Endothelial cell of umbilical vein (primary cell): ENCODE data around the gene PDZD4. TPM values are rescaled to one million over a fixed set of nuclear protein-coding genes. Genes with fewer than 3 reads are reported as not detected.

Experiments
- BruUV-seq: library from RNA; stranded (reverse); fragments of 400-500 nt; replicated peaks from 2 replicates; lab custom pipeline; 2021; lab: Mats Ljungman, UMichigan
- CTCF ChIA-PET: fragments of 300-600, 350-600 bp; sonication (Branson Sonifier 250); formaldehyde crosslinking; loops from one replicate; lab custom pipeline; 2021; ENCODE audit warnings: antibody characterized with exemption, inconsistent platforms; lab: Charles Lee
- POLR2A ChIA-PET: fragments of 300-600, 350-600 bp; sonication (Branson Sonifier 250); formaldehyde crosslinking; loops from one replicate; lab custom pipeline; 2021; ENCODE audit warnings: antibody characterized with exemption, inconsistent platforms; lab: Charles Lee
- DNase-seq: peaks from one replicate; pipeline ENCODE4 v3.0.0-alpha.2; 2011; ENCODE audit warnings: low read depth, low spot score
- FAIRE-seq: peaks from 2 replicates; lab custom pipeline; 2011; peaks lifted over from hg19 to GRCh38; lab: Jason Lieb, UNC
- H2AFZ ChIP-seq: 2 replicates; pipeline ENCODE4 v1.6.0; 2012; ENCODE audit warnings: low read depth, low read length, control low read depth, inconsistent platforms
- H3K27ac ChIP-seq: 2 replicates; pipeline ENCODE4 v1.5.1; 2011; ENCODE audit warnings: low read depth, mild to moderate bottlenecking, control low read depth, low read length, moderate library complexity; ENCODE audit not compliant: insufficient read depth
- H3K27me3 ChIP-seq, 2 experiments: 2 replicates each; pipeline versions ENCODE4 v1.6.0 to v1.6.1; 2011; ENCODE audit warnings: low read length in 2 of 2, mixed read lengths in 1 of 2; ENCODE audit not compliant: control insufficient read depth in 2 of 2, insufficient read depth in 2 of 2
- H3K36me3 ChIP-seq, 2 experiments: 2 replicates in 1 of 2; 3 replicates in 1 of 2; pipeline ENCODE4 v1.5.1; 2011; ENCODE audit warnings: low read length in 2 of 2, mild to moderate bottlenecking in 1 of 2, moderate library complexity in 1 of 2; ENCODE audit not compliant: control insufficient read depth in 2 of 2, insufficient read depth in 2 of 2; ENCODE audit errors: extremely low read depth in 1 of 2
- H3K4me1 ChIP-seq: 3 replicates; pipeline ENCODE4 v1.5.1; 2011; ENCODE audit warnings: mild to moderate bottlenecking, low read length; ENCODE audit not compliant: control insufficient read depth, insufficient read depth; ENCODE audit errors: extremely low read depth
- H3K4me2 ChIP-seq: 2 replicates; pipeline ENCODE4 v1.6.1; 2011; ENCODE audit warnings: low read length, control low read depth, mixed read lengths; ENCODE audit not compliant: insufficient read depth
- H3K4me3 ChIP-seq, 3 experiments: fragments of 200-600 bp in 1 of 3; sonication (generic), shearing (Covaris generic) in 1 of 3; replicated peaks in 1 of 3; 2 replicates each; pipeline ENCODE4 v1.5.1; 2011 to 2016; ENCODE audit warnings: control low read depth in 3 of 3, low read length in 3 of 3, mild to moderate bottlenecking in 2 of 3, inconsistent platforms in 1 of 3, low read depth in 1 of 3, moderate library complexity in 1 of 3; ENCODE audit not compliant: insufficient read depth in 1 of 3
- H3K79me2 ChIP-seq: 2 replicates; pipeline ENCODE4 v1.6.0; 2012; ENCODE audit warnings: low read length, inconsistent platforms; ENCODE audit not compliant: control insufficient read depth, insufficient read depth
- H3K9ac ChIP-seq: replicated peaks from 2 replicates; pipeline ENCODE3; 2011; ENCODE audit warnings: low read length, control low read depth; ENCODE audit not compliant: insufficient read depth; ENCODE audit errors: extremely low read depth
- H3K9me1 ChIP-seq: replicated peaks from 3 replicates; pipeline ENCODE4 v1.6.0; 2011; ENCODE audit warnings: mild to moderate bottlenecking, low read length; ENCODE audit not compliant: control insufficient read depth, insufficient read depth; ENCODE audit errors: extremely low read depth
- H3K9me3 ChIP-seq: replicated peaks from 2 replicates; pipeline ENCODE4 v1.5.1; 2012; ENCODE audit warnings: low read length, inconsistent platforms; ENCODE audit not compliant: control insufficient read depth, insufficient read depth
- H4K20me1 ChIP-seq: replicated peaks from 2 replicates; pipeline ENCODE3; 2011; ENCODE audit warnings: mild to moderate bottlenecking, low read length; ENCODE audit not compliant: control insufficient read depth, insufficient read depth; ENCODE audit errors: extremely low read depth
- EZH2 ChIP-seq: IDR thresholded peaks from 2 replicates; pipeline ENCODE4 v1.6.1; 2012; ENCODE audit warnings: borderline replicate concordance, low read depth, mild to moderate bottlenecking, moderate library complexity, low read length, inconsistent platforms; ENCODE audit not compliant: severe bottlenecking
- FOS ChIP-seq: IDR thresholded peaks from 2 replicates; pipeline ENCODE4 v1.6.1; 2011; ENCODE audit warnings: mild to moderate bottlenecking, low read length, moderate library complexity, borderline replicate concordance; ENCODE audit not compliant: insufficient read depth
- GATA2 ChIP-seq: IDR thresholded peaks from 2 replicates; pipeline ENCODE4 v1.7.0; 2011; ENCODE audit warnings: low read depth, mild to moderate bottlenecking, moderate library complexity, mixed read lengths, low read length; ENCODE audit not compliant: insufficient read length, insufficient read depth
- JUN ChIP-seq: IDR thresholded peaks from 2 replicates; pipeline ENCODE4 v1.6.1; 2011; ENCODE audit warnings: borderline replicate concordance, low read depth; ENCODE audit not compliant: insufficient read length, insufficient read depth
- MYC ChIP-seq: IDR thresholded peaks from one replicate; pipeline ENCODE4 v1.6.1; 2011; ENCODE audit warnings: mild to moderate bottlenecking, low read depth, low read length
- POLR2A ChIP-seq: IDR thresholded peaks from 2 replicates; pipeline ENCODE4 v1.6.1; 2012; ENCODE audit warnings: low read depth, mild to moderate bottlenecking, control low read depth, low read length
- POLR2AphosphoS5 ChIP-seq: IDR thresholded peaks from 2 replicates; pipeline ENCODE4 v1.6.1; 2012; ENCODE audit warnings: low read depth, mild to moderate bottlenecking, control low read depth, low read length, moderate library complexity; ENCODE audit not compliant: insufficient read depth
- dilution Hi-C: fragments of 300-500 bp; cut with MboI; formaldehyde crosslinking; loops from one replicate; pipeline ENCODE4 v1.15.0; 2019; ENCODE audit warnings: low sequenced_read_pairs; ENCODE audit not compliant: extremely low pct_ligation_motif_present
- intact Hi-C: fragments of 100-400 bp; cut with micrococcal nuclease; formaldehyde crosslinking; loops from one replicate; pipeline ENCODE4 v1.10.0; 2022
- polyA plus RNA-seq, 4 experiments: library from polyadenylated mRNA; depleted of rRNA in 3 of 4; stranded (reverse) in 3 of 4; unstranded in 1 of 4; fragments of >200 nt; gene quantifications; 2 replicates each; pipeline versions ENCODE4 v1.2.1 to v1.2.3, GENCODE V29; 2011 to 2012; ENCODE audit warnings: missing spikeins in 1 of 4
- total RNA-seq: library from RNA; stranded (reverse); gene quantifications from 2 replicates; pipeline ENCODE4 v1.2.3, GENCODE V29; 2021
- TF ChIP-seq, protein P1 (sequence below), 2 donors: IDR thresholded peaks; 1 replicate in 1 of 2; 2 replicates in 1 of 2; pipeline ENCODE4 v1.5.1; 2011; ENCODE audit warnings: low read length in 2 of 2, mild to moderate bottlenecking in 2 of 2, moderate library complexity in 2 of 2, control low read depth in 1 of 2, inconsistent platforms in 1 of 2, low read depth in 1 of 2; ENCODE audit not compliant: insufficient read depth in 1 of 2; ENCODE audit errors: extremely low read depth in 1 of 2
- TF ChIP-seq, protein P2 (sequence below): IDR thresholded peaks from 2 replicates; pipeline ENCODE4 v1.6.1; 2011; ENCODE audit not compliant: insufficient read depth, insufficient read length

The PDZD4 gene
- total and polyA plus RNA-seq, 2 donors (not counting 3 experiments of a cell fraction or from before 2014, with no cell fraction given), result 0.07 to 0.09 TPM

DNA sequence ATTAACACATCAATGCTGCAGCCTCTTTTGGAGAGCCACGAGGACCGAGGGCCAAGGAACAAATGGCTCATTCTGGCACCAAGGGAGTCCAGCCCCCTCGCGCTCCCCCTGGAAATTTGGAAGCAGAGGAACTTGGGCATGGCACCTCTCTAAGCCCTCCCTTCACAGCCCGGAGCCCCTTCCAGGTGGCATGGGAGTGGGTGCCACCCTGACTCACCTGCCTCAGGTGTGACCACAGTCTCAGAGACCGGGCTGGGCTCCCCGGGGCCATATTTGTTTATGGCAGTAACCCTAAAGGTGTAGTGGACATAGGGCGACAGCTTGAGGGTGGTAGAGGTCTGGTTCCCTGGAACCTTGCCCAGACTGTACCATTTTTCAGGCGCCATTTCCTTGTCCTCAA lies 36.8 kb upstream of the PDZD4 start:
- FAIRE-seq, result no peak
- Histone ChIP-seq H4K20me1 (no peaks in the 10 kb centered on the region), H3K36me3 (no peaks in the 10 kb centered on the region), H3K27ac (no peak overlapping the region), H3K4me3 (no peak overlapping the region), H3K79me2 (no peaks in the 10 kb centered on the region), H3K9ac (no peak overlapping the region), H3K4me1 (no peaks in the 10 kb centered on the region), H3K9me1 (no peaks in the 10 kb centered on the region), H2AFZ (no peak overlapping the region), H3K9me3 (no peaks in the 10 kb centered on the region), H3K4me2 (no peak overlapping the region), H3K27me3 (no peaks in the 10 kb centered on the region)
- no TSS peak for BruUV-seq
- ChIA-PET POLR2A (no interaction called here), CTCF (no interaction called here)
- intact Hi-C loops (no loop called here), dilution Hi-C loops (no loop called here)
- TF ChIP-seq, protein P1, sequence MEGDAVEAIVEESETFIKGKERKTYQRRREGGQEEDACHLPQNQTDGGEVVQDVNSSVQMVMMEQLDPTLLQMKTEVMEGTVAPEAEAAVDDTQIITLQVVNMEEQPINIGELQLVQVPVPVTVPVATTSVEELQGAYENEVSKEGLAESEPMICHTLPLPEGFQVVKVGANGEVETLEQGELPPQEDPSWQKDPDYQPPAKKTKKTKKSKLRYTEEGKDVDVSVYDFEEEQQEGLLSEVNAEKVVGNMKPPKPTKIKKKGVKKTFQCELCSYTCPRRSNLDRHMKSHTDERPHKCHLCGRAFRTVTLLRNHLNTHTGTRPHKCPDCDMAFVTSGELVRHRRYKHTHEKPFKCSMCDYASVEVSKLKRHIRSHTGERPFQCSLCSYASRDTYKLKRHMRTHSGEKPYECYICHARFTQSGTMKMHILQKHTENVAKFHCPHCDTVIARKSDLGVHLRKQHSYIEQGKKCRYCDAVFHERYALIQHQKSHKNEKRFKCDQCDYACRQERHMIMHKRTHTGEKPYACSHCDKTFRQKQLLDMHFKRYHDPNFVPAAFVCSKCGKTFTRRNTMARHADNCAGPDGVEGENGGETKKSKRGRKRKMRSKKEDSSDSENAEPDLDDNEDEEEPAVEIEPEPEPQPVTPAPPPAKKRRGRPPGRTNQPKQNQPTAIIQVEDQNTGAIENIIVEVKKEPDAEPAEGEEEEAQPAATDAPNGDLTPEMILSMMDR (IDR thresholded peaks at IDR 0.05; ENCODE audit: extremely low read depth in 1 of 2, insufficient read depth in 1 of 2, low read depth in 1 of 2, low read length in 2 of 2), result no peak
- no peak for TF ChIP-seq JUN
- TF ChIP-seq MYC, result no peak
- TF ChIP-seq FOS, result no peak
- no peak for TF ChIP-seq POLR2AphosphoS5
- no peak for TF ChIP-seq GATA2
- no peak for TF ChIP-seq POLR2A
- no peak for TF ChIP-seq EZH2
- TF ChIP-seq, protein P2, sequence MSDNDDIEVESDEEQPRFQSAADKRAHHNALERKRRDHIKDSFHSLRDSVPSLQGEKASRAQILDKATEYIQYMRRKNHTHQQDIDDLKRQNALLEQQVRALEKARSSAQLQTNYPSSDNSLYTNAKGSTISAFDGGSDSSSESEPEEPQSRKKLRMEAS, result no peak
- no peak for DNase-seq
